GM18505 (cell line): Measurements from ENCODE around the gene ALX3.

Experiments used
- ATAC-seq: cut with Tn5 transposase; IDR thresholded peaks from one replicate; pipeline ENCODE4 v1.9.1; 2021; ENCODE audit not compliant: unreplicated experiment
- POLR2A ChIP-seq: IDR thresholded peaks from 4 replicates; pipeline ENCODE4 v1.6.1; 2011; ENCODE audit warnings: borderline replicate concordance; ENCODE audit not compliant: insufficient read depth, insufficient read length; ENCODE audit errors: extremely low read depth

ALX3 gene

GRCh38 chr1:110056285-110056683 is 14.2 kb downstream of the ALX3 start:
- ATAC-seq = no peak
- TF ChIP-seq POLR2A = no peak

DNA sequence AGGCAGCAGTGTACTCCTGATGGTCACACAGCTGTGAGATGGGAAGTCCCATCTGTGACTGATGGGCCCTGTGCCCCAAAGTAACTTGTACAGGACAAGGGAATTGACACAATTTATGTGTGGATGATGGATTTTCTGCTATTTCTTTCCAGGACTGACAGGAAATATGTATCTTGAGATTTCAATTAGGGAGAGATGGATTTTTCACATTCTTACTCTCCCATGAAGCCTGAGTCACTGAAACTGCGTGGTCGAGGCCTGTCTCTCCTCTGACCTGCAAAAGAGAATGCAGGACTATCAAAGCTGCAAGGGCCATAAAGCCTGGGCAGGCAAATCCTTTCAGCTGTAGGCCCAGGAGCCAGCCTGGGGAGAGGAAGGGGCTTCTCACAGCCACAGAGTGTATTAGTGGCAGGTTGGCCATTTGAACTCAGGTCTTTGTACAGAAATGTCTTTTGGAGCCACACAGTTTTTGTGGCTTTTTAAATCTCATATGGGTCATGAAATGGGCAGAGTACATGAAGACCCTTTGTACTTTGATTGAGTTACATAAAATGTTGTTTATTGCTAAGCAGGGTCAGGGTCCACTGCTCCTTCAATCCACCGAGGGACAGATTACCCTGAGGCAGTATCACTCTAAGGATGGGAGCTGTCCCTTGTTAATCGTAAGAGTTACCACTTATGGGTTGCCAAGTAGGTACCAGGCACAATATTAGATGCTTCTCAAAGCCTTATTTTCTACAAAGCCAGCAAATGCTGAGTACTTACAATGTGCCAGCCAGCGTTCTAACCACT is 14.8 kb downstream of the ALX3 start:
- no peak for ATAC-seq
- TF ChIP-seq POLR2A = no peak

GRCh38 chr1:110053552-110054428 is 16.7 kb downstream of the ALX3 start:
- TF ChIP-seq POLR2A = no peak
- ATAC-seq = no peak

- no peak for TF ChIP-seq POLR2A
- no peak for ATAC-seq
Observed at GRCh38 chr1:110051262-110051648, 19.2 kb downstream of the ALX3 start.

- no peak for ATAC-seq
- TF ChIP-seq POLR2A = no peak
Observed at GRCh38 chr1:110050602-110051261, 19.7 kb downstream of the ALX3 start.

GRCh38 chr1:110049801-110050601 is 20.5 kb downstream of the ALX3 start:
- ATAC-seq = no peak
- TF ChIP-seq POLR2A = no peak

DNA sequence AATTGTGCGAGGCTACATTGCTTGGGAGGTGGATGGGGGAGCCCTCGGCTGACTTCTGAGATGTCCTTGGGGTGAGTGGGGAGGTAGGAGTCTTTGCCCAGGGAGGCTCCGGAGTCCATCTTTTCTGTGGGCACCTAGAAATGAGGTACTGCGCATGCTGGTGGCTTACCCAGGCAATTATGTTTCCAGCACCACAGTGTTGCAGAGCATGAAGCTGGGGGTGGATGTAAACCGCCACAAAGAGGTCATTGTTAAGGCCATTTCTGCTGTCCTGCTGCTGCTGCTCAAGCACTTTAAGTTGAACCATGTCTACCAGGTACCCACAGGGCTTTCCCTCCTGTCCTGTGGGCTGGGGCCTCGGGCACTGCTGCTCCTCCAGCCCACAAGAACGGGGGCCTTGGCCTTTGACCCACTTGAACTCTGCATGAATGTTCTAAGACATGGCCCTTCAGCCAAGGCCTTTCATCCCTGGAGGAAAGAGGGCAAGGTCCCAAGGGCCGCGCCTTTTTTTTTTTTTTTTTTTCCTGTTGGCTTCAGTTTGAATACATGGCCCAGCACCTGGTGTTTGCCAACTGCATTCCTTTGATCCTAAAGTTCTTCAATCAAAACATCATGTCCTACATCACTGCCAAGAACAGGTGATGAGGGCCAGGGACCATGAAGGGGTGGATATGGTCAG is 21.4 kb downstream of the ALX3 start:
- ATAC-seq = no peak
- TF ChIP-seq POLR2A = no peak

DNA sequence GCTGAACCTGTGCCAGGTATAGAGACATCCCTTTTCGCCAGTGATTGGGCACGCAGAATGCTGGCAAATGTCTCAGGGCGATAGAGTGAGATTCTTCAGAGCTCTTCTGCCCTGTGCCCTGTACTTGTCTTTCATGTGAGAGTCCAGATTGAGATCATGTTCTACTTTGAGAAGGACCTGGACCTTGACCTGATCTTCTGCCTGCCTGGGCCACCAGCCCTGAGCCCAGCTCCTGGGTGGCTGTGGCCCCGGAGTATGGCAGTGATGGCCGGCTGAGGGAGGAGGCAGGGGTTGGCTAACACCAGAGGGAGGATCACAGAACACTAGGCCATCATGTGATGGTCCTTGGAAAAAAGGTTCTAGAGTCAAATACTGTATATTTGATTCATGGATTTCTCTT is 22.2 kb downstream of the ALX3 start:
- TF ChIP-seq POLR2A = no peak
- no peak for ATAC-seq

GRCh38 chr1:110047463-110047862 is 23.0 kb downstream of the ALX3 start:
- ATAC-seq = no peak
- no peak for TF ChIP-seq POLR2A

DNA sequence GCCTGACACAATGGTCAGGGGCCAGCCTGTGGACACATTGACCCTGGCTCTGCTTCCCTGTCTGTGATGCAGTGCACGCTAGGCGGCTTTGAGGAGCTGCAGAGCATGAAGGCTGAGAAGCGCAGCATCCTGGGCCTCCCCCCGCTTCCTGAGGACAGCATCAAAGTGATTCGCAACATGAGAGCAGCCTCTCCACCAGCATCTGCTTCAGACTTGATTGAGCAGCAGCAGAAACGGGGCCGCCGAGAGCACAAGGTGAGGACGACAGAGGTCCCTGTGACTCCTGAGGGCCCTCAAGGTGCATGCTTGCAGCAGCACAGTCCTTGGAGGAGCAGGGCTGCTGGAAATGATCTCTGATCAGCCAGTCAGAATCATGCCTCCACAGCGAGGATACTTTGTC is 27.5 kb downstream of the ALX3 start:
- TF ChIP-seq POLR2A = no peak
- ATAC-seq = no peak

- no peak for ATAC-seq
- TF ChIP-seq POLR2A = no peak
Observed at GRCh38 chr1:110040548-110040947, 29.9 kb downstream of the ALX3 start.

DNA sequence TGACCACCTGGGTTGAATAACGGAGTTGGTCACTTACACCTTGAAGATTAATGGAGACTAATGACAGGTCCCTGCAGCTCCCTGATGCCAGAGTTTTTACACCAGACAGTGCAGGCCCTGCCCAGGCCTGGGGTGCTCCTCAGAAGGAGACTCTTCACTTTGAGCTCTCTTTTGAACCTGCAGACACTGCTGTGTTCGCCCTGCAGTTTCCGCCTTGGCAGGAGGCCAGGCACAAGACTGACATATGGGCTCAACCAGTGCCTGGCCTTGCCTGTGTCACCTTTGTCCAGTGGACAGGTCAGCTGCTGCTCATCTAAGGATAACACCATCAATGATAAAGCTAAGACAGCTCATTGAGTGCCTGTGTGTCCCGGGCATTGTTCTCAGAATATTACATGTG is 30.8 kb downstream of the ALX3 start:
- no peak for TF ChIP-seq POLR2A
- no peak for ATAC-seq

- ATAC-seq = no peak
Observed at GRCh38 chr1:110038271-110038670, 32.2 kb downstream of the ALX3 start.

GRCh38 chr1:110035236-110035752 is 35.2 kb downstream of the ALX3 start:
- ATAC-seq = peak; percentile 3
- no peak for TF ChIP-seq POLR2A

More at GRCh38 chr1:110038271-110038670, 32.2 kb downstream of the ALX3 start:
- no peak for TF ChIP-seq POLR2A
